Measurements from ENCODE around the gene C2orf76. TPM values are rescaled to one million over a fixed set of nuclear protein-coding genes. Genes with fewer than 3 reads are reported as not detected.

The C2orf76 gene
- total and polyA plus RNA-seq, 10 of the 15 experiments (the other 5 are each of a cell fraction or from before 2014, with no cell fraction given), result 14.0 to 46.1 (median 25.4) TPM

- WGBS (ENCODE audit: insufficient coverage, insufficient replicate concordance, low lambda C conversion rate, missing lambda C conversion rate), result 41% methylated on average over 2 of the region's 2 CpGs
- no peak for TF ChIP-seq FOXK2 (IDR thresholded peaks at IDR 0.05)
- no peak for TF ChIP-seq MTA2 (IDR thresholded peaks at IDR 0.05; ENCODE audit: low read depth)
- TF ChIP-seq ETV6 (conservative IDR thresholded peaks at IDR 0.05 in 1 of 2, IDR thresholded peaks at IDR 0.05 in 1 of 2; ENCODE audit: borderline replicate concordance in 1 of 2, low read depth in 1 of 2), result no peak
- TF ChIP-seq EGR1 (IDR thresholded peaks at IDR 0.05; ENCODE audit: borderline replicate concordance in 1 of 2, low read depth in 2 of 2, low read length in 2 of 2), result no peak
- TF ChIP-seq, protein P1, sequence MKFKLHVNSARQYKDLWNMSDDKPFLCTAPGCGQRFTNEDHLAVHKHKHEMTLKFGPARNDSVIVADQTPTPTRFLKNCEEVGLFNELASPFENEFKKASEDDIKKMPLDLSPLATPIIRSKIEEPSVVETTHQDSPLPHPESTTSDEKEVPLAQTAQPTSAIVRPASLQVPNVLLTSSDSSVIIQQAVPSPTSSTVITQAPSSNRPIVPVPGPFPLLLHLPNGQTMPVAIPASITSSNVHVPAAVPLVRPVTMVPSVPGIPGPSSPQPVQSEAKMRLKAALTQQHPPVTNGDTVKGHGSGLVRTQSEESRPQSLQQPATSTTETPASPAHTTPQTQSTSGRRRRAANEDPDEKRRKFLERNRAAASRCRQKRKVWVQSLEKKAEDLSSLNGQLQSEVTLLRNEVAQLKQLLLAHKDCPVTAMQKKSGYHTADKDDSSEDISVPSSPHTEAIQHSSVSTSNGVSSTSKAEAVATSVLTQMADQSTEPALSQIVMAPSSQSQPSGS (IDR thresholded peaks at IDR 0.05; ENCODE audit: low read length), result no peak
- TF ChIP-seq MEF2B (IDR thresholded peaks at IDR 0.05; ENCODE audit: partially characterized antibody, poor library complexity, severe bottlenecking), result no peak
- TF ChIP-seq CBX5 (IDR thresholded peaks at IDR 0.05; ENCODE audit: low read depth), result no peak
- no peak for TF ChIP-seq MYC (IDR thresholded peaks at IDR 0.05; ENCODE audit: insufficient read depth, insufficient read length, insufficient replicate concordance, low read length, severe bottlenecking)
- no peak for TF ChIP-seq POLR2A (IDR thresholded peaks at IDR 0.05; ENCODE audit: low read depth, low read length)
- TF ChIP-seq TCF7 (IDR thresholded peaks at IDR 0.05; ENCODE audit: borderline replicate concordance), result no peak
- TF ChIP-seq, protein P2, sequence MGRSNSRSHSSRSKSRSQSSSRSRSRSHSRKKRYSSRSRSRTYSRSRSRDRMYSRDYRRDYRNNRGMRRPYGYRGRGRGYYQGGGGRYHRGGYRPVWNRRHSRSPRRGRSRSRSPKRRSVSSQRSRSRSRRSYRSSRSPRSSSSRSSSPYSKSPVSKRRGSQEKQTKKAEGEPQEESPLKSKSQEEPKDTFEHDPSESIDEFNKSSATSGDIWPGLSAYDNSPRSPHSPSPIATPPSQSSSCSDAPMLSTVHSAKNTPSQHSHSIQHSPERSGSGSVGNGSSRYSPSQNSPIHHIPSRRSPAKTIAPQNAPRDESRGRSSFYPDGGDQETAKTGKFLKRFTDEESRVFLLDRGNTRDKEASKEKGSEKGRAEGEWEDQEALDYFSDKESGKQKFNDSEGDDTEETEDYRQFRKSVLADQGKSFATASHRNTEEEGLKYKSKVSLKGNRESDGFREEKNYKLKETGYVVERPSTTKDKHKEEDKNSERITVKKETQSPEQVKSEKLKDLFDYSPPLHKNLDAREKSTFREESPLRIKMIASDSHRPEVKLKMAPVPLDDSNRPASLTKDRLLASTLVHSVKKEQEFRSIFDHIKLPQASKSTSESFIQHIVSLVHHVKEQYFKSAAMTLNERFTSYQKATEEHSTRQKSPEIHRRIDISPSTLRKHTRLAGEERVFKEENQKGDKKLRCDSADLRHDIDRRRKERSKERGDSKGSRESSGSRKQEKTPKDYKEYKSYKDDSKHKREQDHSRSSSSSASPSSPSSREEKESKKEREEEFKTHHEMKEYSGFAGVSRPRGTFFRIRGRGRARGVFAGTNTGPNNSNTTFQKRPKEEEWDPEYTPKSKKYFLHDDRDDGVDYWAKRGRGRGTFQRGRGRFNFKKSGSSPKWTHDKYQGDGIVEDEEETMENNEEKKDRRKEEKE (IDR thresholded peaks at IDR 0.05), result no peak
- TF ChIP-seq IRF4 (IDR thresholded peaks at IDR 0.05; ENCODE audit: low read depth, low read length), result no peak
- H3K4me2 ChIP-seq (ENCODE audit: control insufficient read depth, insufficient read depth), result no peak overlapping the region
These were observed 113.4 kb downstream of the C2orf76 start for GRCh38 chr2:119253114-119253702.

More at GRCh38 chr2:119253114-119253702, 113.4 kb downstream of the C2orf76 start:
- intact Hi-C loops (cut with micrococcal nuclease; ENCODE audit: unreplicated experiment) (no loop called here), in situ Hi-C loops (cut with MboI) (no loop called here)
- Histone ChIP-seq H3K4me3 (no peak overlapping the region), H3K4me1 (ENCODE audit: control insufficient read depth, insufficient read depth, low read length) (no peaks in the 10 kb centered on the region), H3K36me3 (ENCODE audit: control insufficient read depth in 2 of 2, insufficient read depth in 2 of 2, low read length in 1 of 2) (no peaks in the 10 kb centered on the region; a peak in 1 of 4 replicates), H3K27me3 (replicated peaks in 1 of 2; ENCODE audit: control insufficient read depth in 2 of 2, insufficient read depth in 2 of 2, low read length in 1 of 2) (no peaks in the 10 kb centered on the region), H3K9ac (ENCODE audit: control insufficient read depth, insufficient read depth, low read length) (no peak overlapping the region), H3K79me2 (ENCODE audit: control insufficient read depth, insufficient read depth, low read length) (no peaks in the 10 kb centered on the region), H3K27ac (ENCODE audit: control insufficient read depth, insufficient read depth) (no peak overlapping the region), H3K9me3 (replicated peaks; ENCODE audit: control insufficient read depth, insufficient read depth, low read length) (no peaks in the 10 kb centered on the region), H2AFZ (ENCODE audit: control insufficient read depth, low read depth, low read length) (no peak overlapping the region), H4K20me1 (ENCODE audit: control insufficient read depth, insufficient read depth) (no peaks in the 10 kb centered on the region)
- ATAC-seq (no peak), FAIRE-seq (no peak), DNase-seq (ENCODE audit: low read depth, low spot score) (no peak)
- POLR2A ChIA-PET, result interaction anchor here (0.6 kb wide), 1 partner anchor 259 kb away, joined by 3 read pairs; no protein-coding TSS in a partner anchor
- CTCF ChIA-PET, result interaction anchor here (0.6 to 1.5 kb wide), 2 partner anchors 11 to 46 kb away, joined by 4 read pairs; no protein-coding TSS in a partner anchor
- RAD21 ChIA-PET (ENCODE audit: unreplicated experiment), result no interaction called here
- BruUV-seq (replicated peaks), result no TSS peak
- SMC1A ChIA-PET (ENCODE audit: uncharacterized antibody, unreplicated experiment), result interaction anchor here (1.3 kb wide), 1 partner anchor 28 kb away, joined by 3 read pairs; no protein-coding TSS in a partner anchor

All from GM12878 (cell line).